ENCODE results near the gene HMGCL.
"Not testable (repeated sequence)": the region's sequence is repeated elsewhere in the genome, so short reads cannot be mapped to it uniquely, and the experiment has no call there.

HMGCL gene

GRCh38 chr1:23865543-23865930 lies 40.3 kb upstream of the HMGCL start:
- no peak overlapping the region for H3K4me3 ChIP-seq (ENCODE audit: low read depth, low read length)
- no peak for TF ChIP-seq CTCF (IDR thresholded peaks at IDR 0.05; ENCODE audit: control insufficient read depth, extremely low read depth, insufficient read depth)
- no peak for DNase-seq (ENCODE audit: low read depth)

DNA sequence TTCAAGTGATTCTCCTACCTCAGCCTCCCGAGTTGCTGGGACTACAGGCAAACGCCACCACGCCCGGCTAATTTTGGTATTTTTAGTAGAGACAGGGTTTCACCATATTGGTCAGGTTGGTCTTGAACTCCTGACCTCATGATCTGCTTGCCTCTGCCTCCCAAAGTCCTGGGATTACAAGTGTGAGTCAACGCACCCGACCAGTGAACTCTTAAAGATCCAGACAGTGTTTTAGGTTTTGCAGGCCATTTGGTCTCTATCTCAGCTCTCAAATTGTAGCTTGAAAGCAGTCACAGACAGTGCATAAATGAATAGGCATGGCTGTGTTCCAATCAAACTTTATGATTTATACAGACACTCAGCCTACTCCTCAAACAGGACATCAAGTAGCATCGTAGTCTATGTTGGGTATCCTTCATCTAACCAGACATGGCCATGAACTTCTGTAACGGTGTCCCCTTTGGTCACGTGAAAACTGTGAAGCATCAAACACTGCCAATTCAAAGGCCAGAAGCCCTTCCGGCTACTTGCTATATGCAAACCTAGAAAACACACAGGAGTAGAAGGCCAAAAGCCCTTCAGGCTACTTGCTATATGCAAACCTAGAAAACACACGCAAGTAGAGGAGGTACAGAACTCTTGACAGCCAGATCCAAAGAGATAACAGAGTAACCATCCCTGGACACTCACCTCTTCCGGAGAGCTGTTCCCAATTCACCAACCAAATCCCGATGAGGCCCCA lies 39.7 kb upstream of the HMGCL start:
- TF ChIP-seq CTCF (IDR thresholded peaks at IDR 0.05; ENCODE audit: control insufficient read depth, extremely low read depth, insufficient read depth): no peak
- no peak for DNase-seq (ENCODE audit: low read depth)
- H3K4me3 ChIP-seq (ENCODE audit: low read depth, low read length): no peak overlapping the region

DNA sequence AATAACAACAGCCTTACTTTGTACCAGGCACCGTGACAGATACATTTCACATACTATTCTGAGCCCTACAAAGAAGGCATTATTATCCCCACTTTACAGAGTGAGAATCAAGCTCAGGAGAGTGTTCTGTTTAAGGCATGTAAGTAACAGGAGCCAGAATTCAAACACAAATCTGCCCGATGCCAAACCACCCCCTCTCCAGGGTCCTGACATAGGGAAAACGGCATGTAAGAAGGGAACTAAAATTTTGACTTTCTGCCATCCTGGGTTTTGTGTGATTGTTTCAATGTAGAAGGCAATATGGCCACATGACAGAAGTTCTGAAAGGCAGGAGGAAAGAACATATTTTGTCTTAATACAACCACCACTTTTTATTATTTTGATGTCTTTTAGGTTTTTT lies 37.4 kb upstream of the HMGCL start:
- no peak overlapping the region for H3K4me3 ChIP-seq (ENCODE audit: low read depth, low read length)
- DNase-seq (ENCODE audit: low read depth): no peak
- TF ChIP-seq CTCF (IDR thresholded peaks at IDR 0.05; ENCODE audit: control insufficient read depth, extremely low read depth, insufficient read depth): no peak

- no peak for TF ChIP-seq CTCF (IDR thresholded peaks at IDR 0.05; ENCODE audit: control insufficient read depth, extremely low read depth, insufficient read depth)
- DNase-seq (ENCODE audit: low read depth): no peak
- no peak overlapping the region for H3K4me3 ChIP-seq (ENCODE audit: low read depth, low read length)
Observed at GRCh38 chr1:23854568-23854967, 29.3 kb upstream of the HMGCL start.

DNA sequence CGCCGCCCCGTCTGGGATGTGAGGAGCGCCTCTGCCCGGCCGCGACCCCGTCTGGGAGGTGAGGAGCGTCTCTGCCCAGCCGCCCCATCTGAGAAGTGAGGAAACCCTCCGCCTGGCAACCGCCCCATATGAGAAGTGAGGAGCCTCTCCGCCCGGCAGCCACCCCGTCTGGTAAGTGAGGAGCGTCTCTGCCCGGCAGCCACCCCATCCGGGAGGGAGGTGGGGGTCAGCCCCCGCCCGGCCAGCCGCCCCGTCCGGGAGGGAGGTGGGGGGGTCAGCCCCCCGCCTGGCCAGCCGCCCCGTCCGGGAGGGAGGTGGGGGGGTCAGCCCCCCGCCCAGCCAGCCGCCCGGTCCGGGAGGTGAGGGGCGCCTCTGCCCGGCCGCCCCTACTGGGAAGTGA lies 27.9 kb upstream of the HMGCL start:
- DNase-seq (ENCODE audit: low read depth); H3K4me3 ChIP-seq (ENCODE audit: low read depth, low read length): not testable (repeated sequence)

GRCh38 chr1:23851406-23851805 lies 26.2 kb upstream of the HMGCL start:
- H3K4me3 ChIP-seq (ENCODE audit: low read depth, low read length); DNase-seq (ENCODE audit: low read depth): not testable (repeated sequence)

GRCh38 chr1:23848673-23849616 lies 23.7 kb upstream of the HMGCL start:
- TF ChIP-seq CTCF (IDR thresholded peaks at IDR 0.05; ENCODE audit: control insufficient read depth, extremely low read depth, insufficient read depth): no peak
- DNase-seq (ENCODE audit: low read depth): no peak
- H3K4me3 ChIP-seq (ENCODE audit: low read depth, low read length): no peak overlapping the region

- not testable (repeated sequence) for DNase-seq (ENCODE audit: low read depth); H3K4me3 ChIP-seq (ENCODE audit: low read depth, low read length)
Observed at GRCh38 chr1:23847482-23848095, 22.4 kb upstream of the HMGCL start.

All from LNCaP clone FGC (cell line).